ENCODE results near the gene KIAA0232.
A peak's percentile ranks its signal among the peaks of the same experiment; 100 is the strongest.
"Not testable (repeated sequence)": the region's sequence is repeated elsewhere in the genome, so short reads cannot be mapped to it uniquely, and the experiment has no call there.

KIAA0232 gene

DNA sequence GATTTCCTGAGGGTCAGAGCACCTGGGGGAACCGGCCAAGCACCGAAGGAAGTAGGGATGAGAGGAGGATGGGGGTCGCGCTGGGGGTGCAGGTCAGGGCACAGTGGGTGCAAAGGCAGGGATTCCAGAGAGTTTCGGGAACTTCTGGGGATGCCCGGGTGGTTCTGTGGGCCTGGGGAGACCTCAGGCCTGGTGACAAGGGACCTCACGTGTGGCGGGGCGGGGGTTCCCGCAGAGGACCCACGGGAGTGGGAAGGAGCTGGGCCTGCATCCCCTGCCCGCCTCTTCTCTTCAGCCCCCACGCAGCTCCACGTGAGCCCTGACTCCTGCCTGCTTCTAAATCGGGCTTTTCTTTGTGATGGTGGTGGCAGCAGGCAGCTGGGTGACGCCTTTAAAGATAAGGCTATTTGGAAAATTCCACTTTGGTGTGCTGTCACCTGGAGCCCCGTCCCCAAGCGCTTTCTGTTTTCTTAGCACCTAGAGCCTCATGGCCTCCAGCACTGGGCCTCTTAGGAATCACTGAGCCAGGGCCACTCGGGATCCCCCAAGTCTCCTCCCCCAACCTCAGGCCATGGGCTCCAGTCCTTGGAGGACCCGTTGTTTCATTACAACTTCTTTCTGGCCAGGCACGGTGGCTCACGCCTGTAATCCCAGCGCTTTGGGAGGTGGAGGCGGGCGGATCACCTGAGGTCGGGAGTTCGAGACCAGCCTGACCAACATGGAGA, 120.0 kb downstream of the KIAA0232 start:
- no peak overlapping the region for H3K27ac ChIP-seq
- DNase-seq (ENCODE audit: low spot score) = no peak
- no peak overlapping the region for H3K4me3 ChIP-seq
- TF ChIP-seq, protein P1, sequence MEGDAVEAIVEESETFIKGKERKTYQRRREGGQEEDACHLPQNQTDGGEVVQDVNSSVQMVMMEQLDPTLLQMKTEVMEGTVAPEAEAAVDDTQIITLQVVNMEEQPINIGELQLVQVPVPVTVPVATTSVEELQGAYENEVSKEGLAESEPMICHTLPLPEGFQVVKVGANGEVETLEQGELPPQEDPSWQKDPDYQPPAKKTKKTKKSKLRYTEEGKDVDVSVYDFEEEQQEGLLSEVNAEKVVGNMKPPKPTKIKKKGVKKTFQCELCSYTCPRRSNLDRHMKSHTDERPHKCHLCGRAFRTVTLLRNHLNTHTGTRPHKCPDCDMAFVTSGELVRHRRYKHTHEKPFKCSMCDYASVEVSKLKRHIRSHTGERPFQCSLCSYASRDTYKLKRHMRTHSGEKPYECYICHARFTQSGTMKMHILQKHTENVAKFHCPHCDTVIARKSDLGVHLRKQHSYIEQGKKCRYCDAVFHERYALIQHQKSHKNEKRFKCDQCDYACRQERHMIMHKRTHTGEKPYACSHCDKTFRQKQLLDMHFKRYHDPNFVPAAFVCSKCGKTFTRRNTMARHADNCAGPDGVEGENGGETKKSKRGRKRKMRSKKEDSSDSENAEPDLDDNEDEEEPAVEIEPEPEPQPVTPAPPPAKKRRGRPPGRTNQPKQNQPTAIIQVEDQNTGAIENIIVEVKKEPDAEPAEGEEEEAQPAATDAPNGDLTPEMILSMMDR (IDR thresholded peaks at IDR 0.05) = no peak

DNA sequence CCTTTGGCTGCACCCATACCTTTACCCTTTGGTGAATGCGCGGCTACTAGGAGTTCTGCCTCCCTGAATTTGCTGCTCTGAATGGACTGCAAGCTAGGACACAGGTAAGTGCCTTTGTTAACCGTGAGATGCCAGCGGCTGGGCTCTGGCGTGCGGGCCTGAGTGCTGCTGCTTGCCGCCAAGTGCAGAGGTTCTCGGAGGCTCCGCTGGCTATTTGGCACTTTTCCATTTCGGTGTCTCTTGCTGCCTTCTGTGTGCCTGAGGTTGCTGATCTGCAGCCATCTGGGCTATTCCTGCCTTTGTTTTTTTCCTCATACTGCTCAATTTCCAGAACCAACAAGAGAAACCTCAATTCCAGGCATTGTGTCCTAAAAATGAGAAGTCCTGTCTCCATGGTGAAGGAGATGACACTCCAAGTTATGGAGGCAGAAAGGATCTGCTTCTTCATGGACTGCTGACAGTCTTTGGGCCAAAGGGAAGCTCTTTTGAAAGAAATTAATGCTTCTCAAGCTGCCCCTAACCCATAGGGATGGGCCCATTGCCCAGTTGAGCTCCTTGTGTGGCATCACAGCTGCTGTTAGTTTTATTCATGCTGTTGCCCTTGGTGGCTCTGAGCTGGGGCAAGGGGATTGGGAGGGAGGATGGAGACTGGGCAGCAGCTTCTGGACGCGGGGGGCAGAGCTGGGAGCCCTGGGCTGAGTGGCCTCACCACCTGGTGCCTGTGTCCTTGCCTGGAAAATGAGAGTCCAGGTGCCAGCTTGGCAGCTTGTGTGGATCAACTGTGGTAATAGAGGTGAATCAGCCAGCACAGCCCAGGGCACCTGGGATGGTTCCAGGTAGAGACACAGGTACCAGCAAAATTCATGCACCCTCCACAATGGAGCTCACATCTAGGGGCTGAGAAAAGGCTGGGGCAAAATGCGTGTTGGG, 123.3 kb downstream of the KIAA0232 start:
- TF ChIP-seq, protein P1 (IDR thresholded peaks at IDR 0.05) = no peak
- Histone ChIP-seq H3K27ac (no peak overlapping the region), H3K4me3 (no peak overlapping the region)
- no peak for DNase-seq (ENCODE audit: low spot score)

DNA sequence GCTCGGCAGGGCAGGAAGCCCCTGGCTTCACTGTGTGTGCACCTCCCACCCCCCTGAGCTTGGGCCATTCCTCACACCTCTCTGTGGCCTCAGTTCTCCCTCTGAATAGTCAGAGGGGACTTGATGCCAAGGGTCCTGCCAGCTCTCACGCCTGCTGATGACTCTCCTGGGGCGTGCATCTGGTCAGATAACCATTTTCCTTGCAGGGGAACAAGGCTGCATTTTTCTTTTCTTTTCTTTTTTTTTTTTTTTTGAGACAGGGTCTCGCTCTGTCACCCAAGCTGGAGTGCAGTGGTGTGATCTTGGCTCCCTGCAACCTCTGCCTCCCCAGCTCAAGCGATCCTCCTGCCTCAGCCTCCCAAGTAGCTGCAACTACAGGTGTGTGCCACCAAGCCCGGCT, 124.0 kb downstream of the KIAA0232 start:
- H3K4me3 ChIP-seq; H3K27ac ChIP-seq; DNase-seq (ENCODE audit: low spot score): not testable (repeated sequence)

DNA sequence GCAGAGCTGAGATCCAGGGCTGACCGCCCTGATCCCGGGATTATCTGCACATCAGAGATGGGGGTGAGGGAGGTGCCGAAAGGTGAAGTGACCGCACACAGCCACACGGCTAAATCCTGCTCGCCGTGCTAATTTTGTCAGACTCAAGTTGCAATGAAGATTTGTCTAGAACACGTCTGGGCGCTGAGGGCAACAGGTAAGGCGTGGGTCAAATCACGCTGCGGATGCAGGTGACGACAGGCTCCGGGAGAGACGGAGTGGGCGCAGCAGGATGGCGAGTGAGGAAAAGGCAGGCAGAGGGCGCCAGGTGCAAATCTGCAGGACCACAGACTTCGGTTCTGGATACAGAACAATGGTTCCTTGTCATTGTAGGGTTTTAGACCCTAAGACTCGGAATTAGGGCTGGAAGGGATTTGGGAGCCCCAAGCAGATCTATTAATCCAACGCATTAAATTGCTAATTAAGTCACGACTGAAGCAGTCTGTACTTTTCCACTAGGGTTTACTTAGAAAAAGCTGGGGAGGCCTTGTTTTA, 125.2 kb downstream of the KIAA0232 start:
- Histone ChIP-seq H3K4me3 (no peak overlapping the region), H3K27ac (no peak overlapping the region)
- no peak for DNase-seq (ENCODE audit: low spot score)
- TF ChIP-seq, protein P1 (IDR thresholded peaks at IDR 0.05) = no peak

DNA sequence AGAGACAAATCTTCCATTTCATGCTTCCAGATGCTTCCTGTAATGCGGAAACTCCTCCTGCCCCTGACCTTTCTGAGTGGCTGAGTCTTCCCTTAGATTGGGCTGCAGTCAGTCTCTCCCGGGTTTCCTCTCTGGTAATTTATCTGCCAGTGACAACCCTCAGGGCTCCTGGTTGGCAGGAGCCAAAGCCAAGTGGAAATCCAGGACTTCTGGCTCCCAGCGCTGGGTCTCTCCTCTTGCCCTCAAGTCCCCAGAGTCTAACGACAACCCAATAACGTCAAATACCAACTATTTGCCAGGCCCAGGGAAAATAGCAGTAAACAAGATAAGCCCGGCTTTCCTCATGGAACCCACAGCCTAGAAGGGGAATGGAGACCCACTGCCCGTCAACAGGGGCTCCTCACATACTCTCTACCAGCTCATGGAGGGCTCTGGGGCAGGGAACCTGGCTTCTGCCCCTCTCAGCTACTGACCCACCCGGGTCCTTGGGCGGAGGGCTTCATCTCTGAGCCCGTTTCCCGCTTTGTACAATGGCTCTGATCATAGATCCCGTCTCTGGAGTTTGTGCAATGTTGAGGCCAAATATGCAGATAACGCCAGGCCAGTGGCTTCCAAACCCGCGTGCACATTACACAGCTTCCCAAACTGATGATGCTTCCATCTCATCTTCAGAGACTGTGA, 126.0 kb downstream of the KIAA0232 start:
- TF ChIP-seq, protein P1 (IDR thresholded peaks at IDR 0.05) = no peak
- Histone ChIP-seq H3K4me3 (peak overlapping the region; percentile 78), H3K27ac (peak overlapping the region; percentile 92 to 97)
- DNase-seq (ENCODE audit: low spot score) = no peak

DNA sequence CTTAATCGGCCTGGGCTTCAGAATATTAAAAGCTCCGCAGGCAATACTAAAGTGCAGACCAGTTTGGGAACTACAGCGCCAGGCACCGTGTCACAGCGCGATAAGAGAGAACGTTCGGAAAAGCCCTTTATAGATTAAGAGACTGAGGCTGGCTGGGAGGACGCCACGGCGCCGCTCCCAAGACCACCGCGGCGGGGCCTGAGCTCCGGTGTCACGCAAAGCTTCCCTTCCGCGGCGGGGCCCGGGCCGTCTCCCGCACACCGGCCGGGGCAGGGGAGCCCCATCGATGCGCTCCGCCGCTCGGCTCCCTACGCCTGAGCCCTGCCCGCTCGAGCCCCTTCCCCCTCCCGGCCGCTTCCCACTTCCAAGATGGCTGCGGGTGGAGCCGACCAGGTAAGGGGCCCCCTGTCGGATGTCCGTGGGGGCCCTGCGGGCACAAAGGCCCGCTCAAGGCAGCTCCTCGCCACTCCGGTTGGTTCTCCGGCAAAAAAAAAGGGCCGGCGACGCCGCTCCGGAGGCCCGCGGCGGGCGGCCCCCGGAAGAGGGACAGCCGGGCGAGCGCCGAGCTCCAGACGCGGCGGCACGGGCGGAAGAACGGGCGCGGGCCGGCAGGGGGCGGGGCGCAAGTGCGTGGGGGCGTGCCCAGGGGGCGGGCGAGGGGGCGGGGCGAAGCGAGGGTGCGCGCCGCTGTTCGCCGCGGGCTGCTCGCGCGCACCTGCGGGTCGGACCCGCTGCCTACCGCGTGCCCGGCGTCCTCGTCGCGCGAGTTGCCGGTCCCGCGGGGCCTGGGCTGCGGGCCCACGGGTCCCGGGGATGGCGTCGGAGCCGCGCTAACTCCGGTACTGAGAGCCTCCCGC, 126.8 kb downstream of the KIAA0232 start, which contains the start of gene TBC1D14:
Gene TBC1D14, plus strand, starts transcription at position 714 of the 857 bp plus-strand sequence. CDS start 13,564 bp downstream, outside the sequence.
- peak within 1 kb of the TSS; percentile 92 to 97 for H3K27ac ChIP-seq
- peak; percentile 92 for DNase-seq (ENCODE audit: low spot score)
- H3K4me3 ChIP-seq = peak within 1 kb of the TSS; percentile 78
- TF ChIP-seq, protein P1 (IDR thresholded peaks at IDR 0.05) = no peak
